Dedifferentiated amniotic fluid mesenchymal stem cell (primary cell): Measurements from ENCODE around the gene VANGL1.

ENCODE experiments used
- DNase-seq: peaks from one replicate; pipeline ENCODE4 v3.0.0-alpha.2; 2016; ENCODE audit errors: extremely low spot score

The VANGL1 gene

GRCh38 chr1:115705085-115705951 is 63.5 kb downstream of the VANGL1 start:
- DNase-seq, result no peak

GRCh38 chr1:115705963-115706362 is 64.2 kb downstream of the VANGL1 start:
- DNase-seq, result no peak

- DNase-seq, result peak; percentile 35
Measured at GRCh38 chr1:115706587-115707425, 65.0 kb downstream of the VANGL1 start.

- DNase-seq, result no peak
Measured at GRCh38 chr1:115710859-115711624, 69.3 kb downstream of the VANGL1 start.

- no peak for DNase-seq
Measured at GRCh38 chr1:115712911-115713609, 71.3 kb downstream of the VANGL1 start.

- no peak for DNase-seq
Measured at GRCh38 chr1:115713906-115714305, 72.1 kb downstream of the VANGL1 start.

GRCh38 chr1:115714572-115715141 is 72.9 kb downstream of the VANGL1 start:
- DNase-seq, result no peak

GRCh38 chr1:115717541-115717940 is 75.8 kb downstream of the VANGL1 start:
- DNase-seq, result no peak

- DNase-seq, result no peak
Measured at GRCh38 chr1:115718011-115718754, 76.4 kb downstream of the VANGL1 start.

GRCh38 chr1:115719285-115719684 is 77.5 kb downstream of the VANGL1 start:
- DNase-seq, result no peak

- DNase-seq, result no peak
Measured at GRCh38 chr1:115722221-115722620, 80.5 kb downstream of the VANGL1 start.

GRCh38 chr1:115723756-115724155 is 82.0 kb downstream of the VANGL1 start:
- DNase-seq, result no peak

GRCh38 chr1:115725600-115725999 is 83.8 kb downstream of the VANGL1 start:
- DNase-seq, result no peak

- DNase-seq, result no peak
Measured at GRCh38 chr1:115726161-115726560, 84.4 kb downstream of the VANGL1 start.

GRCh38 chr1:115726570-115726969 is 84.8 kb downstream of the VANGL1 start:
- DNase-seq, result no peak

- DNase-seq, result peak; percentile 83
Measured at GRCh38 chr1:115727706-115728249, 86.0 kb downstream of the VANGL1 start.

- DNase-seq, result no peak
Measured at GRCh38 chr1:115728341-115728740, 86.6 kb downstream of the VANGL1 start.

GRCh38 chr1:115729756-115730155 is 88.0 kb downstream of the VANGL1 start:
- no peak for DNase-seq

GRCh38 chr1:115732316-115732715 is 90.5 kb downstream of the VANGL1 start:
- no peak for DNase-seq

- DNase-seq, result no peak
Measured at GRCh38 chr1:115740811-115741210, 99.0 kb downstream of the VANGL1 start.
